RWPE2 (cell line): ENCODE data around the gene CASP7.

Experiments used
- ATAC-seq: fragments of 200-7000 bp; cut with Tn5 transposase; 3 replicates; pipeline ENCODE4 v1.9.1; 2021; ENCODE audit warnings: low read depth
- DNase-seq: peaks from one replicate; pipeline ENCODE4 v3.0.0-alpha.2; 2020; ENCODE audit warnings: low spot score
- H3K27ac ChIP-seq: fragments of 450-650 bp; 2 replicates; pipeline ENCODE4 v1.5.1; 2017; ENCODE audit warnings: mild to moderate bottlenecking; ENCODE audit not compliant: poor library complexity, severe bottlenecking
- H3K27me3 ChIP-seq: fragments of 250-450 bp; sonication (Bioruptor Pico); 2 replicates; pipeline ENCODE4 v1.5.1; 2021; ENCODE audit warnings: mild to moderate bottlenecking, moderate library complexity; ENCODE audit not compliant: insufficient read depth, poor library complexity, severe bottlenecking
- H3K36me3 ChIP-seq: fragments of 250-450 bp; sonication (Bioruptor Pico); 2 replicates; pipeline ENCODE4 v1.5.1; 2020; ENCODE audit warnings: low read depth, mild to moderate bottlenecking, moderate library complexity
- H3K4me1 ChIP-seq: fragments of 250-450 bp; sonication (Bioruptor Pico); 2 replicates; pipeline ENCODE4 v1.5.1; 2021; ENCODE audit warnings: mild to moderate bottlenecking, moderate library complexity; ENCODE audit not compliant: insufficient read depth, poor library complexity, severe bottlenecking
- H3K4me3 ChIP-seq: fragments of 250-450 bp; sonication (Bioruptor Pico); 2 replicates; pipeline ENCODE4 v1.5.1; 2021; ENCODE audit warnings: mild to moderate bottlenecking, moderate library complexity; ENCODE audit not compliant: severe bottlenecking
- H3K9me3 ChIP-seq: fragments of 250-450 bp; sonication (Bioruptor Pico); 2 replicates; pipeline ENCODE4 v1.5.1; 2021; ENCODE audit warnings: mild to moderate bottlenecking, moderate library complexity; ENCODE audit not compliant: severe bottlenecking
- TF ChIP-seq, protein P1 (sequence below): fragments of 450-650 bp; IDR thresholded peaks from one replicate; pipeline ENCODE4 v1.5.1; 2017; ENCODE audit warnings: mild to moderate bottlenecking, moderate library complexity; ENCODE audit not compliant: poor library complexity, severe bottlenecking

Gene CASP7

DNA sequence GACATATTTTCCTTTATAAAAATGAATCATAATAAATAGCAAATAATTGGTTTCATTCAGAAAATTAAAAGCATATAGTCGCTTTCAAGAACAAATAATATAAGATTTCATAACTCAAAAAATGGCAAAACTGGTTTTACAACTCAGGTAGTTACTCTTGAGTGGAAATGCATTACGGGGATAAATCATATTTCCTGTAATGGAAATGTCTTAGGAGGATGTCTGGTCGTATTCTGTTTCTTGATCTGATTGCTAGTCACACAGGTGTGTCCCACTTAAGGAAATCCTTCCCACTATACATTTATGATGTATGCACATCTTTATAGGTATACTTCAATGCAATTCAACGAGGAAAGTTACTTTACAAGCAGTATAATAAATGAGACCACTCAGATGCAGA is 36.5 kb upstream of the CASP7 start:
- Histone ChIP-seq H3K4me1 (peaks cover 5% of the 10 kb centered on the region), H3K27me3 (peaks cover 20% of the 10 kb centered on the region), H3K36me3 (no peaks in the 10 kb centered on the region), H3K9me3 (no peaks in the 10 kb centered on the region), H3K27ac (no peak overlapping the region), H3K4me3 (no peak overlapping the region)
- TF ChIP-seq, protein P1, sequence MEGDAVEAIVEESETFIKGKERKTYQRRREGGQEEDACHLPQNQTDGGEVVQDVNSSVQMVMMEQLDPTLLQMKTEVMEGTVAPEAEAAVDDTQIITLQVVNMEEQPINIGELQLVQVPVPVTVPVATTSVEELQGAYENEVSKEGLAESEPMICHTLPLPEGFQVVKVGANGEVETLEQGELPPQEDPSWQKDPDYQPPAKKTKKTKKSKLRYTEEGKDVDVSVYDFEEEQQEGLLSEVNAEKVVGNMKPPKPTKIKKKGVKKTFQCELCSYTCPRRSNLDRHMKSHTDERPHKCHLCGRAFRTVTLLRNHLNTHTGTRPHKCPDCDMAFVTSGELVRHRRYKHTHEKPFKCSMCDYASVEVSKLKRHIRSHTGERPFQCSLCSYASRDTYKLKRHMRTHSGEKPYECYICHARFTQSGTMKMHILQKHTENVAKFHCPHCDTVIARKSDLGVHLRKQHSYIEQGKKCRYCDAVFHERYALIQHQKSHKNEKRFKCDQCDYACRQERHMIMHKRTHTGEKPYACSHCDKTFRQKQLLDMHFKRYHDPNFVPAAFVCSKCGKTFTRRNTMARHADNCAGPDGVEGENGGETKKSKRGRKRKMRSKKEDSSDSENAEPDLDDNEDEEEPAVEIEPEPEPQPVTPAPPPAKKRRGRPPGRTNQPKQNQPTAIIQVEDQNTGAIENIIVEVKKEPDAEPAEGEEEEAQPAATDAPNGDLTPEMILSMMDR: no peak
- DNase-seq (no peak), ATAC-seq (no peak)

- DNase-seq: no peak
These were observed 35.3 kb upstream of the CASP7 start for GRCh38 chr10:113644185-113645120.

DNA sequence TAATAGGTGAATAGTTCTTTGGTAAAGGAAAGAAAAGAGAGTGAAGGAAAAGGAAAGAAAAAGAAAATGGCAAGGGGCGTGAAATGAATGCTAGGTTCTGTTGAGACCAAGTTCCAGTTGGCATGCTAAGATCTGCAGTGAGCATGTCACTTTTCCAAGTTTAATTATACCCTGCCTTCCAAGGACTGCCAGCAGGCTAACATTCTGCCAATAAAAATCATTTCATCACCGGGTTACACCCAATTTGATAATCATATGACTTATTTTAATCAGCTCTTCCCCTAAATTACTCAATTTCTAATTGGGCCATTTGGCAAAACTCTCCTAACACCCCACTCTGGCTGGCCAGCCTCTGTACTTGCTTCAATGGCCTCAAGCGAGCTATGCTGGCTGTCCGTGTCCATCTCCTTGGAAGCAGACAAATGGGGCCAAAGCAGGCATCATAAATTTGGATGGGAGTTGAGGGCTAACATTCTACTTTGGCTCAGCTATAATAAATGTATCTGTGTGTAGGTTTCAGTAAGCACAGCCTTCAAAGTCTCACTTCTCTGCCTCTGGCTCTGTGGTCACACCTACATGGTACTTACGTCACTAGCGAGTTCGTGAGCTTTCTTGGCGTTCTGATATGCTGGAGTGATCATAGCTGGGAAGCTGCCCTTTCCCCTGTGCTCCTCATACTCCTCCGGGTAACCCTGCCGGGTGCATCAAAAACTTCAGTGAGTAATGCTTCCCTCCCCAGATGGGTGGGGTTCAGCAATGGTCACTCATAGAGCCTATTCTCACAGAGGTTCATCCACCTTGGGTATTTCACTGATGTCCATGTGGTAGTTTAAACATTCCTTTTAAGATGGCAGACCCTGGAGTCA is 33.1 kb upstream of the CASP7 start:
- no peaks in the 10 kb centered on the region for H3K36me3 ChIP-seq
- H3K9me3 ChIP-seq: no peaks in the 10 kb centered on the region
- H3K27ac ChIP-seq: no peak overlapping the region
- TF ChIP-seq, protein P1: no peak
- H3K4me3 ChIP-seq: no peak overlapping the region
- no peak for DNase-seq
- peaks cover 5% of the 10 kb centered on the region for H3K4me1 ChIP-seq
- H3K27me3 ChIP-seq: peaks cover 3% of the 10 kb centered on the region
- no peak for ATAC-seq

More at GRCh38 chr10:113644185-113645120, 35.3 kb upstream of the CASP7 start:
- TF ChIP-seq, protein P1: no peak
- Histone ChIP-seq H3K27me3 (peaks cover 20% of the 10 kb centered on the region), H3K27ac (no peak overlapping the region), H3K4me1 (peaks cover 5% of the 10 kb centered on the region), H3K9me3 (no peaks in the 10 kb centered on the region), H3K4me3 (no peak overlapping the region), H3K36me3 (no peaks in the 10 kb centered on the region)
- ATAC-seq: peak; percentile 40; the same call in 1 of the 3 replicates

GRCh38 chr10:113647812-113648211 is 31.9 kb upstream of the CASP7 start:
- DNase-seq: no peak
- H3K27me3 ChIP-seq: no peaks in the 10 kb centered on the region

More at GRCh38 chr10:113647812-113648211, 31.9 kb upstream of the CASP7 start:
- H3K4me1 ChIP-seq: peaks cover 5% of the 10 kb centered on the region
- no peaks in the 10 kb centered on the region for H3K36me3 ChIP-seq
- no peak overlapping the region for H3K27ac ChIP-seq
- no peaks in the 10 kb centered on the region for H3K9me3 ChIP-seq
- TF ChIP-seq, protein P1: no peak
- no peak for ATAC-seq
- no peak overlapping the region for H3K4me3 ChIP-seq
